Measurements from ENCODE around the gene SMYD3. TPM values are rescaled to one million over a fixed set of nuclear protein-coding genes. Genes with fewer than 3 reads are reported as not detected.

SMYD3 gene
- total RNA-seq, 3 donors from 2014 or later = 16.3 to 18.0 (median 16.4) TPM

DNA sequence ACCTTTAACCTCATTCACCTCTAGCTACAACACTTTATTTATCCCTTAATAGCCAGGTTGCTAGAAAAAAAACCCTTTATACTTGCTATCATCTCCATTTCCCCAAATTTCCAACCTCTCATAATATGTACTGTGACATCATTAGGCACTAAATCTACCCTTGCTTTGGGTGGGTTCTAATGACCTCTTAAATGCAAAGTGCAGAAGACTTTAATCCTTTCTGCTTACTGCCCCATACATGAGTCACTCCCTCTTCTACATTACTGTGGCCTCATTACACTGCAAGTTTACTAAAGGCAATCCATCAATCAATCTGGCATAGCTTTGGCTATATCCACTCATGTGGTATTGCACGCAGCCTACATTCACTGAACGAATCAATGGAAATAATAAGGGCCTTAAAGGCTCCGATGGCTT, 353.3 kb downstream of the SMYD3 start:
- H3K36me3 ChIP-seq (ENCODE audit: low read depth) = no peaks in the 10 kb centered on the region
- TF ChIP-seq, protein P1, sequence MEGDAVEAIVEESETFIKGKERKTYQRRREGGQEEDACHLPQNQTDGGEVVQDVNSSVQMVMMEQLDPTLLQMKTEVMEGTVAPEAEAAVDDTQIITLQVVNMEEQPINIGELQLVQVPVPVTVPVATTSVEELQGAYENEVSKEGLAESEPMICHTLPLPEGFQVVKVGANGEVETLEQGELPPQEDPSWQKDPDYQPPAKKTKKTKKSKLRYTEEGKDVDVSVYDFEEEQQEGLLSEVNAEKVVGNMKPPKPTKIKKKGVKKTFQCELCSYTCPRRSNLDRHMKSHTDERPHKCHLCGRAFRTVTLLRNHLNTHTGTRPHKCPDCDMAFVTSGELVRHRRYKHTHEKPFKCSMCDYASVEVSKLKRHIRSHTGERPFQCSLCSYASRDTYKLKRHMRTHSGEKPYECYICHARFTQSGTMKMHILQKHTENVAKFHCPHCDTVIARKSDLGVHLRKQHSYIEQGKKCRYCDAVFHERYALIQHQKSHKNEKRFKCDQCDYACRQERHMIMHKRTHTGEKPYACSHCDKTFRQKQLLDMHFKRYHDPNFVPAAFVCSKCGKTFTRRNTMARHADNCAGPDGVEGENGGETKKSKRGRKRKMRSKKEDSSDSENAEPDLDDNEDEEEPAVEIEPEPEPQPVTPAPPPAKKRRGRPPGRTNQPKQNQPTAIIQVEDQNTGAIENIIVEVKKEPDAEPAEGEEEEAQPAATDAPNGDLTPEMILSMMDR (IDR thresholded peaks at IDR 0.05) = no peak
- intact Hi-C loops (cut with DNase I, micrococcal nuclease) = no loop called here
- H3K4me1 ChIP-seq (ENCODE audit: low read depth) = no peaks in the 10 kb centered on the region
- H3K9me3 ChIP-seq = no peaks in the 10 kb centered on the region
- ATAC-seq = no peak
- no peak for DNase-seq
- no peak overlapping the region for H3K4me3 ChIP-seq

DNA sequence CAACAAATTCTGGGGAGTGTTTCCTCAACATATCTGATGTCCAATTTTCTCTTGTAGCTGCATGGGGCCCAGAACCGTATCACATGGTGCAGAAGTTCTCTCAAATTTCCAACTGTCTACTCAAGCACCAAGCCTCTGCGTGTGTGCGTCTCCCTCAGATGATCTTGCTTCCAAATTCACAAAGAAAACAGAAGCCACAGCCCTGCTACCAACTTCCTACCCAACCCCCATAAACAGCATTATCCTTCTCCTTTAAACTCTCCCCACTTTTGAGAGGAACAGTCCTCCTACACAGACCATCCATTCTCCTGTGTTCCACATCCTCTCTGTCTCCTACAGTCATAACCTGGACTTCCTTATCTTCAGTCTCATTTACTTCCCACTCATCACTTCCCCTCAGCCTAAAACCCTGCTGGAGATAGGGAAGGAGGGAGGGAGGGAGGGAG, 354.1 kb downstream of the SMYD3 start:
- Histone ChIP-seq H3K9me3 (peaks cover 7% of the 10 kb centered on the region), H3K4me1 (ENCODE audit: low read depth) (no peaks in the 10 kb centered on the region), H3K36me3 (ENCODE audit: low read depth) (no peaks in the 10 kb centered on the region), H3K4me3 (no peak overlapping the region)
- TF ChIP-seq, protein P1 (IDR thresholded peaks at IDR 0.05) = no peak
- DNase-seq (no peak), ATAC-seq (no peak)
- intact Hi-C loops (cut with DNase I, micrococcal nuclease) = no loop called here

DNA sequence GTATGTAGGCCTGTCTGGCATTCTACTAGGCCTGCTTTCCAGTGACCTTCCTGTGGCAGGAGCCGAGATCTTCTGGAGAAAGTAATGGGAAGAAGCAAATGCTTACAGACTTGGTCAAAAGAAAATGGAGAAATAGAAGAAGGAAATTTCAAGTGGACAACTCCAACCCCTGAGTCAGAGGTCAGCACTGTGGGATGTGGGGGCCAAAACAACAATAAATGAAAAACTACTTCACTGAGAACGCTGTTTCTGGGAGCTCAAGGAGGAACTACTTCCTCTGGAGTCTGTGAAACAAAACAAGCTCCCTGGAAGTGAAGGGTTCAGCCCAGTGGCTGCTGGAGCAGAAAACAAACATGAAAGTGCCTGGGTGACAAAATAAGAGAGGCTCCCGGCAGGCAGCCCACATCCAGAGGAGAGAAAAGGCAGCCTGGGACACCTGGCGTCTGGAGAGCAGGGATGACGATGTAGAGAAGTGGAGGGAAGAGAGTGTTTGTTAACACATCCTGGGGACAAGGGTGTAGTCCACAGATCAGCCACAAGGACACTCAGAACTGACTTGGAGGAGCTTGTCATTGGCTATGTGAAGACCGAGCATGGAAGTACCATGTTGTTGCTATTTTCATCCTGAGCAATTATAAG, 355.2 kb downstream of the SMYD3 start:
- TF ChIP-seq, protein P1 (IDR thresholded peaks at IDR 0.05) = no peak

DNA sequence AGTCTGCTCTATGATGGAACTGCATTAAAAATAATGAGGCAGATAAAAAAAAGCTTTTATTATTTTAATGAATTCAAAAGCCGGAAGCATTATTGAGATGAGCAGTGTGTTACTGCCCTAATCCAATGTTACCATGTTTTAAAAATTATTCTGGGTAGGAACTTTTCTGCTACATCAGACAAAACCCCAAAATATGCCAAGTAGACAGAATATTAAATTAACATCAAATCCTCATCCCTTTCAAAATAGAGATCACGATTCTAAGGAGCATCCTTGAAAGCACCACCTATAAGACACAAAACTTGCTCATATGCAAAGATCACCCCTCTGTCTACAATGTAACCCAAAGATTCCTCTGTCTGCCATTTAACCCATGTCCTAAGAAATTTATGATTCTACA, 357.5 kb downstream of the SMYD3 start:
- TF ChIP-seq, protein P1 (IDR thresholded peaks at IDR 0.05) = no peak
- Histone ChIP-seq H3K4me1 (ENCODE audit: low read depth) (no peaks in the 10 kb centered on the region), H3K36me3 (ENCODE audit: low read depth) (no peaks in the 10 kb centered on the region), H3K9me3 (peaks cover 7% of the 10 kb centered on the region), H3K4me3 (no peak overlapping the region)
- intact Hi-C loops (cut with DNase I, micrococcal nuclease) = no loop called here
- ATAC-seq (no peak), DNase-seq (no peak)

More for the DNA sequence above, 355.2 kb downstream of the SMYD3 start:
- no peaks in the 10 kb centered on the region for H3K36me3 ChIP-seq (ENCODE audit: low read depth)
- peaks cover 7% of the 10 kb centered on the region for H3K9me3 ChIP-seq
- no peaks in the 10 kb centered on the region for H3K4me1 ChIP-seq (ENCODE audit: low read depth)
- ATAC-seq (no peak), DNase-seq (no peak)
- intact Hi-C loops (cut with DNase I, micrococcal nuclease) = no loop called here
- no peak overlapping the region for H3K4me3 ChIP-seq

DNA sequence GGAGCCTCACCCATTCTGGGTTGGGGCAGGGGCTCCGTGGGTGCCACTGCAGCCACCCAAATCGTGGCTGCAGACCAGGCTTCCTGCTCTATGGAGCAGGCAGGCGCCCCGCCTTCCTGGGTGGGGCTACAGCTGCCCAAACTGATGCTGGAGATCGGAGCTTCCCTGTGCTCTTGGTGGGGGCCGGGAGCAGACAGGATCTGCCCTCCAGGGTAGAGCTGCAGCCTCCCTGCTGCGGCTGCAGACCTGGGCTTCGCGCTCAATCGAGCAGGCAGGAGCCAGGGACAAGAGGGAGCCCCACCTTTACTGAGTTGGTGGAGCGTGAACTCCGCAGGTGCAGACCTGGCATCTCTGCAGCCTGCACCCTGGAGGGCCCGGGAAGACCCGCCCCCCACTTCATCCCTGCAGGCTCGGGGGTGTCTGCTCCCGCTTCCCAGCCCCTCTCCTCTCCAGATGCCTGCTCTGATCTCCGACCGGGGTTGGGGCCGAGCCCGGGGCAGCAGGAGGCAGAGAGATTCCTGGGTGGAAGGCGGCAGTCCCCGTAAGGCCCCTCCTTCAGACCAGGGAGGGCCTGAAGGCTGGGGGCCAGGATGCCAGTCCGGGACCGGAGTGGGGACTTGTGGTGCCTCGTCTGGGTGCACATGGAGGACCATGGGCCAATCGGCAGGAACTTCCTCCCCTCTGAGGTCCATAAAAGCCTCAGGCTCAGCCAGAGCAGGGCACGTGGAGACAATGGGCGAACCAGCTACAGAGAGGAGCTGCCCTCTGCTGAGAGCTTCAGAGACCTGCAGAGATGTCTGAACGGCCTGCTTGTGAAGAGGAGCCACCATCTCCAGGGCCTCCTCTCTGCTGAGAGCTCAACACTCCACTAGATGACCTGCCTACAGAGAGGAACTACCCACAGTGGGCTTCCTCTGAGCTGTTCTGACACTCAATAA, 359.3 kb downstream of the SMYD3 start:
- ATAC-seq = no peak
- intact Hi-C loops (cut with DNase I, micrococcal nuclease) = no loop called here

More for the DNA sequence above, 359.3 kb downstream of the SMYD3 start:
- no peak for DNase-seq
- Histone ChIP-seq H3K9me3 (peaks cover 7% of the 10 kb centered on the region), H3K4me1 (ENCODE audit: low read depth) (no peaks in the 10 kb centered on the region), H3K36me3 (ENCODE audit: low read depth) (no peaks in the 10 kb centered on the region), H3K4me3 (no peak overlapping the region)
- TF ChIP-seq, protein P1 (IDR thresholded peaks at IDR 0.05) = no peak

Measured in mucosa of descending colon (tissue), 3 donors.